ENCODE results near the gene CDH11.
A peak's percentile ranks its signal among the peaks of the same experiment; 100 is the strongest.

The CDH11 gene

DNA sequence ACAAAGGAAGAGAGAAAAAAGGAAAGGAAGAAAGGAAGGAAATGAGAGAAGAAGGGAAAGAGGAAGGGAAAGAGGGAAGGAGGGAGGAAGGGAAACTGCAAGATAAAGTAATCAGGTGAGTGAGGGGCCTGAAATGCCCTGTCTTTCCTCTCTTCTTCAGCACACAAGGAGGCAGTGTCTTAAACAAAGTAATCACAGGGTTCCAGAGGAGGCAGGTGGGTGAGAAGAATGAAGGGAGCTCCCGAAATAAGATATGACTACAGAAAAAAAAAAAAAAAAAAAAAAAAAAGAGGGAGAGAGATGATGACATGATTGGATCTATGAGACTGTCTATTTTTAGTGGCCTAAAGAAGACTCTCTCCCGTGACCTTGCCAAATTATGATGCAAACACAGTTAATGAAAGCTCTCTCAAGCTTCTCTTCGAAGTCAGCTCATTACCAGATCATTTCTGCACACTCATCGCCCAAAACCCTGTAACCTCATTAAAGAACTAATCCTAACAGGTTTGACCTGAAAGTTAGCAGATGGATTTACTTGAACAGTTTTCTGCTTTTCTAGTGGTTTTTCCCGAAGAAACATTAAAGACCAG lies 53.6 kb downstream of the CDH11 start:
- peak; percentile 89 for DNase-seq

DNA sequence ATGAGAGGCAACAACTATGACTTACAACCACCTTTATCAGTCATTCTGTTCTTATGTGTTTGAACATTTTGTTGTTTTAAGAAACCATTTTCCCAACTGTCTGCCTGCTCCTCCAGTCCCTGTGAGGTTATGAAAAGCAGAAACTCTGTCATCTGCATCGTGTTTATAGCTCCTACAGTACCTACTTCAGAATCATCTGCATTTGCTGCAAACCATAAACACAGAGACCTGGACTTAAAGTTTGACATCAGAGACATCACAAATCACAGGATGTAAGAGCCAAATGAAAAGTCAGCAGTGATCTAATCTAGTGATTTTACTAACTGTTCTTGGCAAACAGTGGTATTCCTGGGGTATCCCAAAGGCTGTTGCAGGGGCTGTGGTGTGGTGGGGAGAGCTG lies 55.2 kb downstream of the CDH11 start:
- DNase-seq = no peak

DNA sequence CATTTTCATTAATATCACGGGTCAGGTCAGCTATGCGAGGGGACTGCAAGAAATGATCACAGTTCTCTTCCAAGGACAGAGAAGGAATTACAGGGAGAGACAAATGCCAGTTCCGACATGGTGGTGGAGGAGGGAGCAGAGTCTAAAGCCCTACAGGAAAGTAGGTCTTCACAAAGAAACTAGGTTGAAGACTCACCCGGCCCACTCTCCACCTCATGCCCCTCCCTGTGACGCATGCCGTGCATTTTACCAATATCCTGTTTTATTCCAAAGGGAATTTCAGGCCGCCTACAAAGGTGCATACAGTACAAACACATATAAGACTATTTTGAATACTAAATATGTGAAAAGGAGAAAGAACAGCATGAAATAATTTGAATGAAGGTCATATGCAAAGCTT lies 56.8 kb downstream of the CDH11 start:
- no peak for DNase-seq

DNA sequence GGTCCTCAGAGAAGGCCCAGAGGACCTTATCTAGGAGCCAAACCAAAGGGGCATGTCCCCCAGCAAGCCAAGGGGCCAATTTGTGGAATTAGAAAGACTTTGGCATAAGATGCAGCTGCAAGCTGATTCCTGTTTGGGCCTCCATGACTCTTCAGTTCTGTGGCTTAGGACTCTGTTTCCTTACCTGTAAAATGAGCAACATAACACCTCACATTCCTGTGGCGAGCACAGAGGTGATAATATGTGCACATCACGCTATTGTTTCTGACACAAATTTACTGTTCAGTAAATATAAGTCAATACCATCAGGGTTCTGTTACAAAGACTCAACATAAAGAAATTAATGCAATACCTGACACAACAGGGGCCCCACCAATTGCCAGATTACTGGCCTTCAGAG lies 57.7 kb downstream of the CDH11 start:
- DNase-seq = no peak

DNA sequence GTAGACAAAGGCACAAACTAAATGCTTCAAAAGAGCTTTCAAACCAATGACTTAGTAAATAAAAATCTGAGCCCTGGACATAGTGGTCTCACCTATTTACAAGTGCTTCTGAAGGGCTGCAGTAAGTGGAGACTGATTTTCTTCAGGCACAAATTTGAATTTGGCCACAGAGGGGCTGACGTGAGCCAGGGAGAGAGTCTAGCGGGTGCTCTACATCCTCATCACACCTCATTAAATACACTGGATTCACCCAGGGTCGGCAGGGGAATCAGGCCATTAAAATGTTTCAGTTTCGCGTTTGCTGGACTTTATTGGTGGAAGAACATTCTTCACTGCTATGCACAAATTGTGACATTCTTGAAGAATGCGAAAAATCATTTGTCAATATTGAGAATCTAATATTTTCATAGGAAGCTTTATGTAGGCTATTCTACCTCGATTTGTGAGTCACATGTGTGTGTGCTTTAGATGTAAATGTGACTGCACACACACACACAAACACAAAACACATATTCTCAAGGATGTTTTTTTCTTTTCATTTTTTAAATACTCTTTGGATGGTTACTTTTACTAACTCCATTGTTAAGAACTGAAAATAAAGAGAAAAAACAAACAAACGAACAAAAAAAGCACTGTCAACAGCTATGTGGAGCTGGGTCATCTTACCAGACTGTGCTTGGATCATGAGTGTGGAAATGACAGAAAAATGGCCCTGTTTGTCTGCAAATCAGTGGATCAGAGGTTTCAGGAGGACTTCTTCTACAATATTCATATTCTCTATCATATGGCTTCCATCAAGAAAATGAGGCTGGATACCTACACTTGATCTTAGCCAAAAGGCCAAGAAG lies 58.9 kb downstream of the CDH11 start:
- no peak for DNase-seq

DNA sequence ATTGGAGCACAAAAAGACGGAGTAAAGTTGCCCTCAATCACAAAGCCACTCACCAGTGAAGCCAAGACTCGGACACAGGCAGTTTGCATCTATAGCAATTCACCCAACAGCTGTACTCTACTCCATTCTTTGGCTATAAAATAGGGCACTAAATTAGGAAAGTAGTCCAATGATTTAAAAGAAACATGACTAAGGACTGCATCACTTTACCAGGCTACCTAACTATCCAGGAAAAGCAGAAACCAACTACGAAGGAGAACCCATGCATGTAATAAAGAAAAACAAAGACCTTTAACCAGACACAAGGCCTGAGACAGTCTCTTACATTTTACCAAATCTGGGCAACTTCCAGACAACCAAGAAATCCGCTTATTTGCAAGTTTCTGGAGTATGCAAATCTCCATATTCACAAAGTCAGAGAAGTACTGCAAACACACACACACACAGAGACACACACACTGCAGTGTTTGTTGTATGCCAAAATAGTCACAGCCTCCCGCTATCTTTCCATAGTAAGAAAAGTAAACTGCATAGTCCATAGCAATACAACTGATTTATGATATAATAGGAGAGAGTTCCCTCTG lies 59.8 kb downstream of the CDH11 start:
- no peak for DNase-seq

DNA sequence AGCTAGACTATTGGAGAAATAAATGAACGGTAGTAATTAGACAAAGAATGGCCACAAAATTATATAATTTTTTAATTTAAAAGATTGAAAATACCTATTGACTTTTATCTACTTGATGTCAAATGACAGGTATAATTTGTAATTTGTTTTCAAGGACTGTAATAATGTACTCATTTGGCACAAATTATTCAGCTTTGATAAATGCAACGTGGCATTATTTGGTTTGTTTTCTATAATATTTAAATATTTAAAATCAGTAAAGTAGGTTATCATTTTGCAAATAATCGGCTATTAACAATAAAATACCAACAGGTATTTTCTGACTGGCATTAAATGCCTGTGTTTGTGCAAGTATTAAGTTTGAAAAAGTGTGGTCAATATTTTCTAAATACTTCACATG lies 60.6 kb downstream of the CDH11 start:
- DNase-seq = no peak

DNA sequence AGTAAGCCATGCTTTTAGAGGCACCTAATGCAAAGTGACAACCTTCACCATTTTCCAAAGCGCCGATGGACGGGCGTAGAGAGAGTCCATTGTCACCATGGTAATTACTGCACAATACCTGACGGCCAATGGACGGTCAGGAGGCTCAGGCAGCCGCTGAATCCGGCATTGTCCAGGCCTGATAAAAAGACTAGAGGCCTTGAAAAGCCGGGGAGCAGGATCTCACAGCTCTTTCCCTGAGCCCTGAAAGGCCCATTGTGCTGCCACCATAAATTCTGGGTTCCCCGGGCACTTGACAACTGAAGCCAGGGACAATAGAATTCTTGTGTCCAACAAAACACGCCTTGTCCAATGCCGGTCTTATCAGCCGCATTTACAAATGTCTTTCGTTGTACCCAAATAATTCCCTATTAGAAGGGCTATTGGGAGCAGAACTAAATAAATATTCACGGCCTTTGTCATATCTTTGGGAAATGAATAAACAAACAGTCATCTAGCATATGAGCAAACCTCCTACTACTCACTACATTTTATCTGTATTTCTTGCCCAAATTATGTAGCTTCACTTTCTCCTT lies 62.4 kb downstream of the CDH11 start:
- DNase-seq = no peak

DNA sequence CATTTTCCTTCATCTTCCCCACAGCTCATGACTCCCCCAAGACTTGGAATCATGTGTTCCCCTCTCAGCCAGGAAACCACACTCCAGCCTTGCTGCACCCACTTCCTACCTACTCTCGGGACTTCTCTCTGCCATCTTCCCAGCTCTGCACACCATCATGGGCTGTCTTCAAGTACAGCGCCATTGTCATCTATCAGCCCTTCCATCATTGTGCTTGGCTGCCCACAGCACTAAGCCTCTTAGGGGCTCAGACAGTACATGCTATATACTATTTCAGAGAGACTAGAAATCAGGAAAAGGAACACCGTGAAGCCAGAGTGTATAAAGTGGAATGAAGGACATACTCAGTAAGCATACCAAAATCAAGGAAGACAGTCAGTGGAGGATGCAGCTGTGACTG lies 64.7 kb downstream of the CDH11 start:
- no peak for DNase-seq

DNA sequence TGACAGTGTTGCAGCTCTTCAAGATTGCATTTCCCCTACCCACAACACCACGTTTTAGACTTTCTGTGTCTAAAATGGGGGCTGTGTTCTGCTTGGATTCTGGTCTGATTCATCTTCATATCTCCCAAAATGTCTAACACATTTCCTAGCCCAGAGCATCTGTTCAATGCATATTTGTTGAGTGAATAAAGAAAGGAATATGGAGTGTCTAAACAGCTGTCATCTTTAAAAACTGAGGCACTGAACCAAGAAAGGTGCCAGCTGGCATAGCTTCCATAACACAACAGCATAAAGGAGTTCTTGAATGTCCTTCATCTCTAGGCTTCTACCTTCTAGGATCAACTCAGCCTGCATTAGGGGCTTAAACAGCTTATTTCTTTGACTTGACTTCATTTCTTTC lies 67.4 kb downstream of the CDH11 start:
- DNase-seq = no peak

DNA sequence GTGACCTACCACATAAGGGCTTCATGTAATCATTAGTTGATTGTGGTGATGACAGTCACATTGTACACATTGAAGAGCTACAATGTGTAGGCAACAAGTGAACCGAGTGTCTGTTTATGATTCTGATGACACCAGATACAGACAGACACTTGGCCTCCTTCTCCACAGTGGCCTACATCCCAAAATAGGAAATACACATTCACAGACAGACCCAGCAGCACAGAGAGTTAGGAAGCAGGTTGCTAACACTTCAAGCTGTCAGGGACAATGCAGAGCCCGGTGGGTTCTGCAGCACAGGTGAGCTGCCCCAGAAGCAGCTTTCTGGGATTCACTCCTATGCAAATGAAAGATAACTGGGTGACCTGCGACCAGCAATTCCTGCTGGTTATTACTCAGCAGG lies 72.2 kb downstream of the CDH11 start:
- no peak for DNase-seq

DNA sequence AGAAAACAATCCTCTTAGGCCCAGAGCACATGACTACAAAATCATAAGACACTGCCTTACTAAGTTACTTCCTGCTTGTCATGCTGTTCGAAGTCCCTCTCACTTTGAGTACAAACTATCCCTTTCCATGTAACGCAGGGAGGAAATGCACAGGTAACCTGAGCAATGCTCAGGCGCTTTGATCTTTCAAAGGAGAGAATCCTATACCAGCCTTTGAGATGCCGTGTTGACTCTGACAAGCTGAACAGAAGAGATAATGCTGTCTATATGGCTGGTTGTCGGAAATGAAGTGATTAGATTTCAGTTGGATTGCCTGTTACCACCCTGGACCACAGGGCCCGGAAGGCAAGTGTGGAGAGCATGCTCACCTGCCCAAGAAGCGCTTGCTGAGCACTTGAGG lies 75.9 kb downstream of the CDH11 start:
- no peak for DNase-seq

DNA sequence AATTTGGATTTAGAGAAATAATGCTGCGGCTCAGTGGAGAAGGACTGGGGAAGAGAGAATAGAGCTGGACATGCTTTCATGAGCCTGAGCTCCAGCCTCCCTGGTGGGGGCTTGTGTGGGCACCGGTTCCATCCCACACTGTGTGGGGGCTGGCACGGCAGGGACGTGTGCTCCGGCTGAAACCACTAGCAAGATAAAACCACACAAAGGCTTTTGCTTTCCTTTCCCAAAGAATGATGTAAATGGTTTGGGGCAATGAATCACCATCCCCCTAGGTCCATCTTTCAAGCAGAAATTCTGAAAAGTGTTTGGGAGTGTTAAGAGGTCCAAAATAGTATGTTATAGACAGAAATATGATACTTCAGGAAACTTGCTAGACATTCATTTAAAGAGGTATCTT lies 77.0 kb downstream of the CDH11 start:
- peak; percentile 90 for DNase-seq

DNA sequence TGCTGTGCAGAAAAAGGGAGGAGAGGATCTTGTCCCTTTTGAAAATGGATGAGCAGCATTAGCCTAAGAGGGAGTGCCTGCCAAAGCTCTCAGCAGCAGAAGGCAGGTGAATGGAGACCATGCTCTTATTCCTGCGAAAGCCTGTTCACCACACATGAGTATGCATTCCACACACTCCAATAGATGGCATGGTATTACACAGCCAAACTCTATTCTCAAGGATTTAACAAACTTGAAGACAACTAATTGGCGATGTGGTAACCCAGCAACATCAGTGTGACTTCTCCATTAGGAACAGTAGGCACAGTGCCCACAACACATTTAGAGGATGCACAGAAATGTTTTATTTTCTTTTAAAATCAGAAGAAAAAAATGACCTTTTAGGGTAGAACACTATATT lies 77.8 kb downstream of the CDH11 start:
- DNase-seq = no peak

DNA sequence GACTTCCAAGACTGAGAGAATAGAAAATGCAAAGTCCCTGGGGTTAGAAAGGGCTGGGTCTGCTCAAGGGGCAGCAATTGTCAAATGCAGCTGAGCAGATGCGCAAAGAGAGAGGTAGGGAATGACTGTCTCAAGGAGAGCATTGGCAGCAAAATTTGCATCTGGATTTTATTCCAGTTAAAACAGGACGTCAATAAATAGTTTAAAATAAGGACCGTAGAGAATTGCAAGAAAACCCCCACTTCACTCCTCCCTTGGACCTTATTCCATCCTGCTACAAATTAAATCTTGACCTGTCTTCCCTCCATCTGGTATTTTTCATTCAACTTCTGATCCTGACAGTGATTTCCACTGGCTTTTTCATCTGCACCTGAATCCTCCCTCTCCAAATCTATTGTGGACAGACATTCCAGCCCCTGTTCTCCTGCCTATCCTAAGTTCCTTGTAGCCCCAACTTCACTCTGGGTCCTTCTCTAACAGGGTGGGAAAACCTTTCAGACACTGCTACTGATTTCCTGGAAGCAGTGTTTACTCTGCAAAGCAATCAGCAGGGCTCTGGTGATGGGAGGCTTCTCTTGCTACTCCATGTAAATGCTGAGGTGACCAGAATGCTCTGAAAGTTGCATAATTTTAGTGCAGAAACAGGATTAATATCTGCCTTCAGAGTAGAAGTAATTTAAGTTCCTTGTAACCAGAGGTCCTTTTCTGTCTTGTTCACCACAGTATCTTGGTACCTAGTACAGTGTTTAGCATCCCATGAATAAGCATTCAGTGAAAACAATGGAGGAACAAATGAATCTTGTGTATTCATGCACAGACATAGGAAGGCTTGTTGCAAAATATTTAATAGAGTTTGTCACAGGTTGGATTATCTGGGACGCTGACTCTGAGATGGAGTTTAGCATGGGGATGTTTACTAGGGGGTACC lies 79.2 kb downstream of the CDH11 start:
- no peak for DNase-seq

DNA sequence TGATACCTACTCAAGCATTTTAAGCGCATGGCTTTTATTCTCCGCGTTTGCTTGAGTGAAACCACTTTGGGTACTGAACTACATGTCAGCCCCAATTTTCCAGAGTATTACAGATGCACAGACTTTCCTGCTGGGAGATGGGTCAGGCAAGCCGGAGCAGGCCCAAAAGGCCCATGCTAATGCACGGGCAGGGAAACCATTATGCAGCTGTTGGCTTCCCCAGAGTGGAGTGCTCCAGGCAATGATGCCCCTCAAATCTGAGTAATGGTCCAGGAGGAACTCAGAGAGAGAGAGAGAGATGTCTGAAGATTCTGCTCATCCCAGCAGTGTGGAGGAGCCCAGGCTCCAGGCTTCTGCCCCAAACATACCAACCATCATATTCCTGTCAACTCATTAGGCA lies 80.2 kb downstream of the CDH11 start:
- no peak for DNase-seq

DNA sequence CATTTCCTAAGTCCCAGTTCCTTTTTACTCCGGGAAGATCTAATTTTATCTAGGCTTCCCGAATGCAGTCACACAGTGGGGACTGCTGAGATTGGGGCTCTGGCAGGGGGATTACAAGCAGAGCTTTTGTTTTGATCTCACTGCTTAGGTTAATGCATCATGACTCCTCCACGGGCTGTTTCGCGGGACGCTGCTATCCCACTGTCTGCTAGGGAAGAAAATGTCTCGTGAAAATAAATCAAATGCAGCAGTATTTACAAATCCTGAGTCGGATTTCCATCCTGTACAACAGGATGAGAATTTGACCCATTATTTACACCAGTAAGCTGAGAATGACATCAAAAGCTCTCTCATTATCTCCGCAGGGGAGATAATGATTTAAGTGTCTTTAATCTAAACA lies 83.8 kb downstream of the CDH11 start:
- DNase-seq = no peak

DNA sequence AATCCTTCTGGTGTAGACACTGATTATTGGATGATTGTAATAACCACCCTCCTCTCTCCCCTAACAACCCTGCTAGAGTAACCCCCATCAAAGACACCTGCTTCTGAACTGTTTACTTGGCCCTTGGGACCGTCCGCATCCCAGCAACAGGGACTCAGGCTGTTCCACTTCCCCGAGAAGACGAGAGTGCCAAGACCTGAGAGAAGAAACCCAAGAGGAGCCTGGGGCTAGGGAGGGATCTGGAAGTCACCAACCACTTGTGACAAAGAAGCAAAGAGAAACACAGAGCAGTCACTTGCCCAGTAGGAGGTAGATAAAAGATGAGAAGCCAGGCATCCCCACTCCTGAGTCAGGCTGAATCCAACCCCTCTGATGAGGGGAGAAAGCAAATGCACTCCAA lies 84.3 kb downstream of the CDH11 start:
- no peak for DNase-seq

DNA sequence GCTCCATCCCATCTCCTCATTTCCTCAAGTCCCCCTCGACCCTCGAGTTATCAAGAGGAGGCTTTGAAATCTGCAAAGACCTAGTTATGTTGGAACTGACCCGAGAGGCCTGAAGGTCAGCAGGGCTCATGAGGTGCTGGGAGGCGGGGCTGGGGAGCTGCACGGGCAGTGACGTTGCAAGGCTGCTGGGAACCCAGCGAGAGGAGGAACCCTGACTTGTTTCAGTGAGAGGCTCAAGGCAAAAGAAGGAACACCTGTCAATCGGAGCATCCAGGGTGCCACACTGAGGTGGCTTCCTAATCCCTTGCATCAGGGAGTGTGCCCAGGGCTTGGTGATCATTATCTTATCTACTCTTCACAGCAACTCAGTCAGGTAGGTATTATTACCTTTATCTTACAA lies 86.9 kb downstream of the CDH11 start:
- no peak for DNase-seq

DNA sequence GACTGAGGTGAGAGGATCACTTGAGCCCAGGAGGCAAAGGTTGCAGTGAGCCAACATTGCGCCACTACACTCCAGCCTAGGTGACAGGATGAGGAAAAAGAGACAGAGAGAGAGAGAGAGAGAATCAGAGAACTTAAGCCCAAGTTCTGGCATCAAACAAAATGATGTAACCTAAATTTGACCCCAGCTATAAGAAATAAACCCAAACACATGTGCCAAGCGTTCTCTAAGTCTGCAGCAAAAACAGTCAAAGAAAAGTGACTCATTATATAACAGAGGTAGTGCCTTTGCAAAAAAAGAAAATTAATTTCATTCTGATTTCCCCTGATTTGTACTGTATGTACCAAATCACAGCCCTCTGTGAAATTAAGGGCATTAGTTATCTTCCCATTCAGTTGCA lies 89.5 kb downstream of the CDH11 start:
- DNase-seq = peak; percentile 46

DNA sequence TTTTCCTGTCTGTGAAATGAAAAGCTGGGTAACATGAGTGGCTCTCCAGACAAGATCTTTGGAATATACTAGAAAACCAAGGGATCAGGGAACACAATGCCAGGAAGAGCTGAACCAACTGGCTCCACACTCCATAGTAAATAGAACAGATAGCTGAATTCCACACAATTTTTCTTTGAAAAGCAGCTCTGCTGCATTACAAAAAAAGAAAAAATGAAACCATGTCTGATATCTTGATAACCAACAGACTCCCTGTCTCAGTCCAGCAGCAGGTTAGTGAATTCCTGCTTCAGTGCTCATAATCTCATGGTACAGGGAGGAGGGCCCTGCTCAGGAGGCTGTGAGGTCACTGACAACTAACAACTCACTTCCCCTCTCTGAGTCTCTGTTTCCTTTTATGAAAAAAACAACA lies 97.1 kb downstream of the CDH11 start:
- DNase-seq = peak; percentile 65

DNA sequence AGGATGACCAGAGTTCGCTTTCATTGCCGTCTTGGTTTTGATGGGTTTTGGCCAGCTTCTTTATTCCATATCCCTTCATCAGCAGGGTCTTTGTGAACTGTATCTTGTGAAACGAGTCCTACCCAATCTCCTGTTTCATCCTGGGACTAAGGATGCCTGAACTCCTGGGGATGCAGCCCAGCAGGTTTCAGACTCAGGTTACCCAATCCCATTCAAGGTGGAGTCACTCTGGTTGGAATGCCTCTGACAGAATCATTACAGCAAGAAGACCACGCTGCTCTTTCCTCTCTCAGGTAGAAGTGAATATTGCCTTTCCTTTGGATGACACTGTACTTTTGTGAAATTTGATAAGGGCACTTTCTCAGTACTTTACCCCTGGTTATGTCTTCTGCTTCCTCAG lies 98.1 kb downstream of the CDH11 start:
- no peak for DNase-seq

Measured in fibroblast of skin of right biceps (primary cell).